K562 (cell line): ENCODE data around the gene RFPL3.

Experiments
- CBFA2T2 ChIP-seq: fragments of 450-650 bp; conservative IDR thresholded peaks from 2 replicates; pipeline ENCODE4 v1.6.1; 2017; ENCODE audit warnings: mild to moderate bottlenecking
- CBFA2T3 ChIP-seq: fragments of 450-650 bp; IDR thresholded peaks from 2 replicates; pipeline ENCODE4 v1.6.1; 2017
- CEBPB ChIP-seq: fragments of 450-650 bp; IDR thresholded peaks from 2 replicates; pipeline ENCODE4 v1.6.1; 2016; ENCODE audit warnings: missing genetic modification characterization, missing compliant biosample characterization
- MAFK ChIP-seq: IDR thresholded peaks from 2 replicates; pipeline ENCODE4 v1.6.1; 2011; ENCODE audit warnings: low read length, improper control_type of control experiment
- POLR2A ChIP-seq: fragments of 450-650 bp; conservative IDR thresholded peaks from 2 replicates; pipeline ENCODE4 v1.6.1; 2016
- STAG1 ChIP-seq: sonication (generic); formaldehyde crosslinking; IDR thresholded peaks from 2 replicates; pipeline ENCODE4 v1.5.0; 2020; ENCODE audit warnings: missing genetic modification reagents, borderline replicate concordance
- ZNF589 ChIP-seq: fragments of 200-800 bp; sonication (Bioruptor generic); IDR thresholded peaks from 2 replicates; pipeline ENCODE4 v1.6.1; 2016; ENCODE audit warnings: low read depth, missing genetic modification characterization, missing compliant biosample characterization
- TF ChIP-seq, protein P1 (sequence below): sonication (generic); formaldehyde crosslinking; IDR thresholded peaks from 2 replicates; pipeline ENCODE4 v1.8.0; 2022; ENCODE audit warnings: mild to moderate bottlenecking, low read depth, missing genetic modification reagents
- TF ChIP-seq, protein P2 (sequence below): fragments of 450-650 bp; formaldehyde crosslinking; IDR thresholded peaks from 2 replicates; pipeline ENCODE4 v1.4.0; 2022; ENCODE audit warnings: missing genetic modification characterization
- TF ChIP-seq, protein P3 (sequence below): sonication (generic); formaldehyde crosslinking; IDR thresholded peaks from 2 replicates; pipeline ENCODE4 v1.8.0; 2023; ENCODE audit warnings: mild to moderate bottlenecking, missing genetic modification reagents
- TF ChIP-seq, protein P4 (sequence below): sonication (generic); formaldehyde crosslinking; IDR thresholded peaks from 2 replicates; pipeline ENCODE4 v1.8.1; 2022; ENCODE audit warnings: missing genetic modification reagents
- TF ChIP-seq, protein P5 (sequence below): fragments of 150-350 bp; conservative IDR thresholded peaks from 2 replicates; pipeline ENCODE4 v1.6.1; 2014; ENCODE audit warnings: low read length

DNA sequence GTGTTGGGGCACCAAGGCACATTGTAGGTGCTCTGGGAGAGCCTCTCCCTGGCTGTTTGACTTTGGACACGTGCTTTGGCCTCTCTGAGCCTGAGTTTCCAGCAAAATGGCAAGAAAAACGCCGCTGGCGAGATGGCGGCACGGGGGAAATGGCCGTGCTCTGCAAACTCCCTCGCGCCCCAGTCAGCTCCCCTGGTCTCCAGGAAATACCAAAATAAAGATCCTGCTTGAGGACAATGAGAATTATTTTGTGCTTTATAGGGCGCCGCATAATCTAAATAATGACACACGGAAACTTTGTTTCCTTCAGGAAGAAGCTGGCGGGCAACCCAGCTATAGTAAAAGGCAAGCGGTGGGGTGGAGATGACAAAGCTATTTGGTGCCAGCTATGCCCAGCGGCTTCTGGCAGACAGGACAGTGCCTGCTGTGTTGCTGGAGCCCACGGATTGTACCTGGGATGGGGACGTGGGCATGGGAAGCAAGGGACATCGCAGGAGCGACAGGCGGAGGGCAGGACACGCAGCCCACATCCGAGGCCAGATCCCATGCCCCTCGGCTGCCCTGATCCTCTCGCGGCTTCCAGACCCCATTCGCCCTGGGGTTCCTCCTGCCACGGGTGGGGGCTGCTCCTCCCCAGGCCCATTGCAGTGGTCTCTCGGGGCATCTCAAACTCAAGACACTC is 26.3 kb upstream of the RFPL3 start:
- no peak for TF ChIP-seq CBFA2T3
- TF ChIP-seq MAFK, result no peak
- TF ChIP-seq CEBPB (tag), result no peak
- TF ChIP-seq, protein P1, sequence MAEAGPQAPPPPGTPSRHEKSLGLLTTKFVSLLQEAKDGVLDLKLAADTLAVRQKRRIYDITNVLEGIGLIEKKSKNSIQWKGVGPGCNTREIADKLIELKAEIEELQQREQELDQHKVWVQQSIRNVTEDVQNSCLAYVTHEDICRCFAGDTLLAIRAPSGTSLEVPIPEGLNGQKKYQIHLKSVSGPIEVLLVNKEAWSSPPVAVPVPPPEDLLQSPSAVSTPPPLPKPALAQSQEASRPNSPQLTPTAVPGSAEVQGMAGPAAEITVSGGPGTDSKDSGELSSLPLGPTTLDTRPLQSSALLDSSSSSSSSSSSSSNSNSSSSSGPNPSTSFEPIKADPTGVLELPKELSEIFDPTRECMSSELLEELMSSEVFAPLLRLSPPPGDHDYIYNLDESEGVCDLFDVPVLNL (CRISPR knock-in tag), result no peak
- no peak for TF ChIP-seq POLR2A
- TF ChIP-seq, protein P2, sequence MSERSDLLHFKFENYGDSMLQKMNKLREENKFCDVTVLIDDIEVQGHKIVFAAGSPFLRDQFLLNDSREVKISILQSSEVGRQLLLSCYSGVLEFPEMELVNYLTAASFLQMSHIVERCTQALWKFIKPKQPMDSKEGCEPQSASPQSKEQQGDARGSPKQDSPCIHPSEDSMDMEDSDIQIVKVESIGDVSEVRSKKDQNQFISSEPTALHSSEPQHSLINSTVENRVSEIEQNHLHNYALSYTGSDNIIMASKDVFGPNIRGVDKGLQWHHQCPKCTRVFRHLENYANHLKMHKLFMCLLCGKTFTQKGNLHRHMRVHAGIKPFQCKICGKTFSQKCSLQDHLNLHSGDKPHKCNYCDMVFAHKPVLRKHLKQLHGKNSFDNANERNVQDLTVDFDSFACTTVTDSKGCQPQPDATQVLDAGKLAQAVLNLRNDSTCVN (CRISPR knock-in tag), result no peak
- TF ChIP-seq, protein P3, sequence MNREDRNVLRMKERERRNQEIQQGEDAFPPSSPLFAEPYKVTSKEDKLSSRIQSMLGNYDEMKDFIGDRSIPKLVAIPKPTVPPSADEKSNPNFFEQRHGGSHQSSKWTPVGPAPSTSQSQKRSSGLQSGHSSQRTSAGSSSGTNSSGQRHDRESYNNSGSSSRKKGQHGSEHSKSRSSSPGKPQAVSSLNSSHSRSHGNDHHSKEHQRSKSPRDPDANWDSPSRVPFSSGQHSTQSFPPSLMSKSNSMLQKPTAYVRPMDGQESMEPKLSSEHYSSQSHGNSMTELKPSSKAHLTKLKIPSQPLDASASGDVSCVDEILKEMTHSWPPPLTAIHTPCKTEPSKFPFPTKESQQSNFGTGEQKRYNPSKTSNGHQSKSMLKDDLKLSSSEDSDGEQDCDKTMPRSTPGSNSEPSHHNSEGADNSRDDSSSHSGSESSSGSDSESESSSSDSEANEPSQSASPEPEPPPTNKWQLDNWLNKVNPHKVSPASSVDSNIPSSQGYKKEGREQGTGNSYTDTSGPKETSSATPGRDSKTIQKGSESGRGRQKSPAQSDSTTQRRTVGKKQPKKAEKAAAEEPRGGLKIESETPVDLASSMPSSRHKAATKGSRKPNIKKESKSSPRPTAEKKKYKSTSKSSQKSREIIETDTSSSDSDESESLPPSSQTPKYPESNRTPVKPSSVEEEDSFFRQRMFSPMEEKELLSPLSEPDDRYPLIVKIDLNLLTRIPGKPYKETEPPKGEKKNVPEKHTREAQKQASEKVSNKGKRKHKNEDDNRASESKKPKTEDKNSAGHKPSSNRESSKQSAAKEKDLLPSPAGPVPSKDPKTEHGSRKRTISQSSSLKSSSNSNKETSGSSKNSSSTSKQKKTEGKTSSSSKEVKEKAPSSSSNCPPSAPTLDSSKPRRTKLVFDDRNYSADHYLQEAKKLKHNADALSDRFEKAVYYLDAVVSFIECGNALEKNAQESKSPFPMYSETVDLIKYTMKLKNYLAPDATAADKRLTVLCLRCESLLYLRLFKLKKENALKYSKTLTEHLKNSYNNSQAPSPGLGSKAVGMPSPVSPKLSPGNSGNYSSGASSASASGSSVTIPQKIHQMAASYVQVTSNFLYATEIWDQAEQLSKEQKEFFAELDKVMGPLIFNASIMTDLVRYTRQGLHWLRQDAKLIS (CRISPR knock-in tag), result no peak
- TF ChIP-seq, protein P4, sequence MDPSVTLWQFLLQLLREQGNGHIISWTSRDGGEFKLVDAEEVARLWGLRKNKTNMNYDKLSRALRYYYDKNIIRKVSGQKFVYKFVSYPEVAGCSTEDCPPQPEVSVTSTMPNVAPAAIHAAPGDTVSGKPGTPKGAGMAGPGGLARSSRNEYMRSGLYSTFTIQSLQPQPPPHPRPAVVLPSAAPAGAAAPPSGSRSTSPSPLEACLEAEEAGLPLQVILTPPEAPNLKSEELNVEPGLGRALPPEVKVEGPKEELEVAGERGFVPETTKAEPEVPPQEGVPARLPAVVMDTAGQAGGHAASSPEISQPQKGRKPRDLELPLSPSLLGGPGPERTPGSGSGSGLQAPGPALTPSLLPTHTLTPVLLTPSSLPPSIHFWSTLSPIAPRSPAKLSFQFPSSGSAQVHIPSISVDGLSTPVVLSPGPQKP (CRISPR knock-in tag), result no peak
- no peak for TF ChIP-seq ZNF589 (CRISPR knock-in tag)
- TF ChIP-seq STAG1 (CRISPR knock-in tag), result no peak
- no peak for TF ChIP-seq CBFA2T2
- TF ChIP-seq, protein P5, sequence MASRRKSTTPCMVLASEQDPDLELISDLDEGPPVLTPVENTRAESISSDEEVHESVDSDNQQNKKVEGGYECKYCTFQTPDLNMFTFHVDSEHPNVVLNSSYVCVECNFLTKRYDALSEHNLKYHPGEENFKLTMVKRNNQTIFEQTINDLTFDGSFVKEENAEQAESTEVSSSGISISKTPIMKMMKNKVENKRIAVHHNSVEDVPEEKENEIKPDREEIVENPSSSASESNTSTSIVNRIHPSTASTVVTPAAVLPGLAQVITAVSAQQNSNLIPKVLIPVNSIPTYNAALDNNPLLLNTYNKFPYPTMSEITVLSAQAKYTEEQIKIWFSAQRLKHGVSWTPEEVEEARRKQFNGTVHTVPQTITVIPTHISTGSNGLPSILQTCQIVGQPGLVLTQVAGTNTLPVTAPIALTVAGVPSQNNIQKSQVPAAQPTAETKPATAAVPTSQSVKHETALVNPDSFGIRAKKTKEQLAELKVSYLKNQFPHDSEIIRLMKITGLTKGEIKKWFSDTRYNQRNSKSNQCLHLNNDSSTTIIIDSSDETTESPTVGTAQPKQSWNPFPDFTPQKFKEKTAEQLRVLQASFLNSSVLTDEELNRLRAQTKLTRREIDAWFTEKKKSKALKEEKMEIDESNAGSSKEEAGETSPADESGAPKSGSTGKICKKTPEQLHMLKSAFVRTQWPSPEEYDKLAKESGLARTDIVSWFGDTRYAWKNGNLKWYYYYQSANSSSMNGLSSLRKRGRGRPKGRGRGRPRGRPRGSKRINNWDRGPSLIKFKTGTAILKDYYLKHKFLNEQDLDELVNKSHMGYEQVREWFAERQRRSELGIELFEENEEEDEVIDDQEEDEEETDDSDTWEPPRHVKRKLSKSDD, result no peak
